ENCODE data around the gene B4GALT1. TPM values are rescaled to one million over a fixed set of nuclear protein-coding genes. Genes with fewer than 3 reads are reported as not detected.

The B4GALT1 gene
- total and polyA plus RNA-seq, 2 donors (not counting 1 experiment from before 2014, with no cell fraction given): 24.1 to 64.8 TPM

DNA sequence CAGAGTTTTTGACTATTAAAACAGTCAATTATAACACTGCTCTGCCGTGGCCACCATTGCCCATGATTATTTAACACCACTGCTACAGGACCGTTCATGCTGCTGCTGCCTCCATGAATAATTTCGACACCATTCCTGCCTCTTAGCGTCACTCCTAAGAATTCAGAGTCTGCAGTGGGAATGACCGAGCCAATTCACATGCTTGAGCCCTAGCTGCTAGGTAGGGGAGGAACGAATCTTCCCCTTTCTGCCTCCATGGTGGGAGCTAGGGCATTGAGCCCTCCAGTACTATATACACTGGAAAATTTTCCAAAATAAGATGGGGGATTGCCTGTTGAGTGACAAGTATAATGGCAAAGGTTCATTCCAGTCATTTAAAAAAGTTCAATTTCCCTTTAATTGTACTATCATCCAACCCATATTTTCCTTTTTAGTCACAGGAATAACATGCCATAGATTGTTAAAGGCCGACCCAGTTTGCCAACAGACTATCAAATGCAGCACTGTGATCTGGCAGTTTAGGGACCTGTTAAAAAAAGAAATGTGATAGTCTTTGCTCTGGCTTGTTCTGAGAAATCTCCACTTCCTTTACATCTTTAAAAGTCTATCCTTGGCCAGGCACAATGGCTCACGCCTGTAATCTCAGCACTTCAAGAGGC lies 13.5 kb upstream of the B4GALT1 start:
- H4K20me1 ChIP-seq (ENCODE audit: control insufficient read depth, extremely low read depth, insufficient read depth, low read length): no peaks in the 10 kb centered on the region
- peaks cover under 1% of the 10 kb centered on the region for H3K27me3 ChIP-seq (ENCODE audit: control insufficient read depth, insufficient read depth, low read length)
- H3K4me1 ChIP-seq (ENCODE audit: control insufficient read depth, extremely low read depth, insufficient read depth, low read length): peaks cover 4% of the 10 kb centered on the region
- H3K4me2 ChIP-seq (ENCODE audit: extremely low read depth, insufficient read depth, low read length): no peak overlapping the region
- no peaks in the 10 kb centered on the region for H3K79me2 ChIP-seq (ENCODE audit: control insufficient read depth, insufficient read depth, low read length)
- H3K9ac ChIP-seq (ENCODE audit: insufficient read depth, low read length): no peak overlapping the region
- no peak overlapping the region for H3K27ac ChIP-seq (ENCODE audit: insufficient read depth, low read length)
- H3K4me3 ChIP-seq (replicated peaks in 1 of 4; ENCODE audit: control extremely low read depth in 1 of 4, insufficient read depth in 1 of 4, low read depth in 3 of 4, low read length in 4 of 4): no peak overlapping the region
- H2AFZ ChIP-seq (ENCODE audit: low read length): no peak overlapping the region
- H3K9me3 ChIP-seq (ENCODE audit: control insufficient read depth, insufficient read depth, low read depth, low read length): no peaks in the 10 kb centered on the region
- no peak for TF ChIP-seq EZH2 (IDR thresholded peaks at IDR 0.05; ENCODE audit: low read length, missing control alignments)
- no peak for TF ChIP-seq CTCF (conservative IDR thresholded peaks at IDR 0.05 in 1 of 2, IDR thresholded peaks at IDR 0.05 in 1 of 2; ENCODE audit: low read depth in 1 of 2, low read length in 2 of 2)
- H3K36me3 ChIP-seq (ENCODE audit: control insufficient read depth, insufficient read depth, low read length): no peaks in the 10 kb centered on the region
- DNase-seq (ENCODE audit: low read depth in 2 of 2): peak; percentile 26 to 85

GRCh38 chr9:33178972-33179697 lies 12.0 kb upstream of the B4GALT1 start:
- Histone ChIP-seq H3K4me3 (replicated peaks in 1 of 4; ENCODE audit: control extremely low read depth in 1 of 4, insufficient read depth in 1 of 4, low read depth in 3 of 4, low read length in 4 of 4) (no peak overlapping the region), H3K9ac (ENCODE audit: insufficient read depth, low read length) (no peak overlapping the region), H4K20me1 (ENCODE audit: control insufficient read depth, extremely low read depth, insufficient read depth, low read length) (no peaks in the 10 kb centered on the region), H3K4me1 (ENCODE audit: control insufficient read depth, extremely low read depth, insufficient read depth, low read length) (peaks cover 4% of the 10 kb centered on the region), H3K36me3 (ENCODE audit: control insufficient read depth, insufficient read depth, low read length) (no peaks in the 10 kb centered on the region), H3K9me3 (ENCODE audit: control insufficient read depth, insufficient read depth, low read depth, low read length) (no peaks in the 10 kb centered on the region), H2AFZ (ENCODE audit: low read length) (no peak overlapping the region), H3K27ac (ENCODE audit: insufficient read depth, low read length) (no peak overlapping the region), H3K27me3 (ENCODE audit: control insufficient read depth, insufficient read depth, low read length) (no peaks in the 10 kb centered on the region), H3K4me2 (ENCODE audit: extremely low read depth, insufficient read depth, low read length) (no peak overlapping the region), H3K79me2 (ENCODE audit: control insufficient read depth, insufficient read depth, low read length) (no peaks in the 10 kb centered on the region)
- TF ChIP-seq EZH2 (IDR thresholded peaks at IDR 0.05; ENCODE audit: low read length, missing control alignments): no peak
- no peak for TF ChIP-seq CTCF (conservative IDR thresholded peaks at IDR 0.05 in 1 of 2, IDR thresholded peaks at IDR 0.05 in 1 of 2; ENCODE audit: low read depth in 1 of 2, low read length in 2 of 2)
- no peak for DNase-seq (ENCODE audit: low read depth in 2 of 2)

- no peak overlapping the region for H3K27ac ChIP-seq (ENCODE audit: insufficient read depth, low read length)
These were observed 10.5 kb upstream of the B4GALT1 start for GRCh38 chr9:33177639-33178038.

More at GRCh38 chr9:33177639-33178038, 10.5 kb upstream of the B4GALT1 start:
- H3K9ac ChIP-seq (ENCODE audit: insufficient read depth, low read length): no peak overlapping the region
- H2AFZ ChIP-seq (ENCODE audit: low read length): no peak overlapping the region
- no peaks in the 10 kb centered on the region for H3K9me3 ChIP-seq (ENCODE audit: control insufficient read depth, insufficient read depth, low read depth, low read length)
- no peaks in the 10 kb centered on the region for H4K20me1 ChIP-seq (ENCODE audit: control insufficient read depth, extremely low read depth, insufficient read depth, low read length)
- peaks cover 4% of the 10 kb centered on the region for H3K4me1 ChIP-seq (ENCODE audit: control insufficient read depth, extremely low read depth, insufficient read depth, low read length)
- TF ChIP-seq CTCF (conservative IDR thresholded peaks at IDR 0.05 in 1 of 2, IDR thresholded peaks at IDR 0.05 in 1 of 2; ENCODE audit: low read depth in 1 of 2, low read length in 2 of 2) (no peak), EZH2 (IDR thresholded peaks at IDR 0.05; ENCODE audit: low read length, missing control alignments) (no peak)
- no peaks in the 10 kb centered on the region for H3K27me3 ChIP-seq (ENCODE audit: control insufficient read depth, insufficient read depth, low read length)
- no peak for DNase-seq (ENCODE audit: low read depth in 2 of 2)
- no peak overlapping the region for H3K4me2 ChIP-seq (ENCODE audit: extremely low read depth, insufficient read depth, low read length)
- H3K36me3 ChIP-seq (ENCODE audit: control insufficient read depth, insufficient read depth, low read length): no peaks in the 10 kb centered on the region
- H3K4me3 ChIP-seq (replicated peaks in 1 of 4; ENCODE audit: control extremely low read depth in 1 of 4, insufficient read depth in 1 of 4, low read depth in 3 of 4, low read length in 4 of 4): no peak overlapping the region
- H3K79me2 ChIP-seq (ENCODE audit: control insufficient read depth, insufficient read depth, low read length): no peaks in the 10 kb centered on the region
